Activated T-cell treated with anti-CD3 and anti-CD28 coated beads for 4 hours (primary cell): ENCODE measurements around the gene ELMO1.

ENCODE experiments used
- DNase-seq: peaks from one replicate; pipeline ENCODE4 v3.0.0-alpha.2; 2020

Gene ELMO1

DNA sequence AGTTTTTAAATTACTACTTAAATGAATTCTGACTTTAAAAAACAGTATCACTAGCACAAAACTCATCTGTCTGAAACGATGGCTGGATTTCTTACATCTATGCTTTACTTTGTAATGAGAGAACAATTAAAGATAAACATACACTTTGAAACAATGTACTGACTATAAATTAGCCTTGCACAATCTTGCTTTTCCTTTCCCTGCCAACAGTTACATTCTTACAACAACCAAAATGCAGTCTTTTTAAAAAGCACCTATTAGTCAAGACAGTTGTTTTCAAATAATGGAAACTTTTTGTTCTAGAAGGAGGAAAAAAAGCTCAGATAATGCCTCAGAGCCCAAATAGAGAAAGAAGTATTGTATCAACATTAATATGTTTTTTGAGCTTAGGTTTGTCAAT, 153.3 kb downstream of the ELMO1 start:
- no peak for DNase-seq

DNA sequence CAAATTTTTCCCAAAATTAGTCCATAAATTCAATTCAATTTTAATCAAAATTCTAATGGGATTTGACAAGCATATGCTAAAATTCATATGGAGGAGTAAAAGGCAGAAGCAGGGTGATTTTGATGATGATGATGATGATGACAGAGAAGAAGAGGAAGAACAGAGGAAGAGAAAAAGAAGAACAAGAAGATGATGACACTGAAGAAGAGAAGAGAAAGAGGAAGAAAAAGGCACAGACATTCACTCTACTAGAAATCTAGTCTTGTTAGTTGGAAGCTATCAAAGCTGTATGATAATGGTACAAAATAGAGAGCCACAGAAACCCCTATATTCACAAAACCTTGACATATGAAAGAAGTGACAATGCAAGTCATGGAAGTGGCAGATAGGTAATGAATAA, 157.9 kb downstream of the ELMO1 start:
- DNase-seq = no peak

DNA sequence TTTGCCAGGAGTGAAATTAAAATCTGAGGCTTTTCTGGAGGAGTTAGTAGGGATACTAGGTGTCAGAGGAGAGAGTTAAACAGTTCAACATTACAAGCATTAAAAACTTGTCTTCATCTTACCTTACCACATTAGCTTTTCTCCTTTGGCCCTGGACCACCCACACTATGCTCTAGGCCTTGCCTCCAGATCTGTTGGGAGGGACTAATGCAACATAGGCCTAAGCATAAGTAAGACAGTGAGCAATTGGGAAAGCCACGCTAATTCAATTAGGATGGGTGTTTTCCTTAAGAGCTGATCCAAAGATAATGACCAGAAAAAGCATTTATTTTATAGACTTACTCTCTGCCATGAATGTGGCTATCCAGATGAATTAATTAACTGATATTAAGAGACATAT, 158.9 kb downstream of the ELMO1 start:
- DNase-seq = no peak

DNA sequence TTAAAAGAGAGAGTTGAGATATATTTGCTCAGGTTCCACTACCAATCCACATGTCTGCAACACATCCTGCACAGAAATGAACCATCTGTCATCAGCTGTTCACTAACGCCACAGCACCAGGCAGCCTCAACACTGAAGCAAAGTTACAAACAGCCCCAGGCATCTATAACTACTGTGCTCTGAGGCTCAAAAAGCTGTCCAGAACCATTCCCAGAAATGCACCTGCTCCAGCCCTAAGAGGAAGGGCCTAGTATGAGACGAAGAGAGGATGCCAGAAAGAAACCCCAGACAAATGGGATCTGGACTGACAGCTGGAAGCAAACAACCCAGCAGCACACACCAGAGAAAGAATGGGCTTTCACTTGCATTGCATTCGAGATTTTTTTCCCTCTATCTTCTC, 159.3 kb downstream of the ELMO1 start:
- DNase-seq = no peak

DNA sequence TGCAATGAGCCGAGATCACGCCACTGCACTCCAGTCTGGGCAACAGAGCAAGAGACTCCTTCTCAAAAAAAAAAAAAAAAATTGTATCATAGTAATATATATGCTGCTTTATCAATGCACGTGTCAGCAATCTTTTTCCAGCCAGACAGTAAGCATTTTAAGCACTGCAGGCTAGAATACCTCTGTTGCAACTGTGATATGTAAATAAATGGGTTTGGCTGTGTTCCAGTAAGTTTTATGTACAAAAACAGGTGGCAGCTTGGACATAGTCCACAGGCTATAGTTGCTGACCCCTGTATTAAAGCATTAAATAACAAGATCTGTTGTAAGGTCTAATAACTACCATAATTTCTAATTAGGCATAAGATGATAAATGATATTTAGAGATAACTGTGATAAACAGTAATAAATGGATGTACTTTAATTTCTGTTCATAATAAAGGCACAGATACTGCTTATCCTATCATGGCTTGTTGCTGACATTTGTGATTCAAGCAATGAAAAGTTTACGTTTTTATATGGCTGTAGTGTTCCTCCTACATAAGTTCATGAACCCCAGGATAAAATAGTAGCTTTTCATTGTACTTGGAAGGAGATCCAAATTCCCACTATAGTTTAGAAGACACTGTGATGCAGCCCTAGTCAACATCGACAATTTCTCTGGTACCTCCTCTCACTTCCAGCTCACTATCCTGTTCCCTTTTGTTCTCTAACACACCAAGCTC, 161.4 kb downstream of the ELMO1 start:
- DNase-seq = no peak

DNA sequence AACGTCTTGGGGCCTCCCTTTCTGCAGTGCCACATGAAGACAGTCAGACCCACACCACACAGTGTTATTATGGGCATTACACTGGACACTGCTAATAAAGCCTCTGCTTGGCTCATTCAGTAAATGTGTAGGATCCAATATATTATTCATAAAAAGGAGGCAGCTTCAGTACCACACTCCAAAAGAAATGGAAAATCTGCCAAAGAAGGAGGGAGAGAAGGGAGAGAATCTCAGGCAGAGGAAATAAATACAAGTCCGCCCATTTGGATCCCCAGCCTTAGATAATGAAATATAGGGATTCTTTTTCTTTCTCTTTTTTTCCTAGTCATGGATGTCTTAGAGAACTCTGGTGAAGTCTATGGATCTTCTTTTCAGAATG, 162.2 kb downstream of the ELMO1 start:
- no peak for DNase-seq

DNA sequence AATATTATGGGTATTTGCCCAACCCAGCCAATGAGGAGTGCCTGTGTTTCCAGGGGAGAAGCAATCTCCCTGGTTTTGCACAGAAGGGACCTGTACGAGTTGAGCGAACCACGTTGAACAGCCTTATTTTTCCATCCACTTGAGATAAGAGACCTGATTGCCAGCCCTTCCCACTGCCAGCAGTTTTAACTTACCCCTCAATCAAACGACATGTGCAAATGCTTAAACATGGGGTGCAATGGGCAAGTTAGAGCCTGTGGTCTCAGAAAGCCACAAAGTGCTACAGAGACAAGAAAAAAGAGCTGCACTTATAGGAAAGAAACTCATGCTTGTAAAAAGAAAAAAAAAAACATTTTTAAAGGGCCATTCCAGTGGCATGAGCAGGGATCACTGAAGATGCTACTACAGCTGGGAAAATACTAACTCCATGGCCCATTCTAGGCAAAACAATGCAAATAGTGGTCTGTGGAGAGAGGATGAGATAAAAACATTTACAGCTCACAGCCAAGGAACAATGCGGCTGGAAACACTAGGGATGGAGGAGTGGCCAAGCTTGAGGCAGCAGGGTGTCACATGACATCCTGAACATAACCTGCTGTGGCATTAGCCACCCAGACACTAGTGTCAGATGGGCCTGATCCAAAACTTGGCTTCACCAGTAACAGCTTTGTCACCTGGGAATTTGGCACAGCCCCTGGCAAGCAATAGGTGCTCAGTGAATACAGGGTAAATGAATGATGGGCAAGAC, 162.8 kb downstream of the ELMO1 start:
- no peak for DNase-seq

DNA sequence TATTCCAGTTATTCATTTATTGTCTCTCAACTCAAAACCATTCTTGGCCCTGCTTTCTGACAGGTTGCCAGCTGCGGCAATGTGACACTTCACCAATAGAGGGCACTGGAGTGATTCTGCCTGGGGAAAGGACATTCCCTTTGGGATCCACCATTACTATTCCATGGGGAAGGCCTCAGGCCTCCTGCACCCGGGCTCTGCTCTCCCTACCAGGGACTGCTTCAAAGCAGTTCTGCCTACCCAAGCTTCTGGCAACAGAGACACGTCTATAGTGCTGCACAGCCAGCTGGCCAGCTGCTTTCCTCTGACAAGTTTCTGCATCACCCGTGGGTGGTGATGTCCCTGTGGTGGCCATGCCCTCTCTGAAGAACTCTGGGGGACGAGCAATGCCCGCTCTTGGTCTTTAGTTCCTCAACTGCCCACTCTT, 163.8 kb downstream of the ELMO1 start:
- peak; percentile 30 for DNase-seq

DNA sequence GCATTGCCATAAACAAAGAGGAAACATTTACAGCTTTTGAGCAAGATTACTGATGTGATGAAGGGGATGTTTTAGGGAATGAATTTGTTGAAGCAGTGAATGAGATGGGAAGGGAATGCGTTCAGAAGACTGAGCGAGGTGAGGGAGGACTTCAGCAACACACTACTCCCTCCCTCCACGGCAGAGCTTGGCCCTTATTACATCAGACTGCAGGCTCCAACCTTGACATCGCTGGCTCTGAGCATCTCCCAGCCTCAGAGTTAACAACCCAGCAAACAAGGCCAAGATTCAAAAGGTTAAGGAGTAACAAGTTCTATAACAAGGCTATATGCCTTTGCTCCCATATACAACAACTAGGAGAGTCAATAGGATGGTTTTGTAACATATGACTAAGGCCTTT, 164.4 kb downstream of the ELMO1 start:
- DNase-seq = no peak

DNA sequence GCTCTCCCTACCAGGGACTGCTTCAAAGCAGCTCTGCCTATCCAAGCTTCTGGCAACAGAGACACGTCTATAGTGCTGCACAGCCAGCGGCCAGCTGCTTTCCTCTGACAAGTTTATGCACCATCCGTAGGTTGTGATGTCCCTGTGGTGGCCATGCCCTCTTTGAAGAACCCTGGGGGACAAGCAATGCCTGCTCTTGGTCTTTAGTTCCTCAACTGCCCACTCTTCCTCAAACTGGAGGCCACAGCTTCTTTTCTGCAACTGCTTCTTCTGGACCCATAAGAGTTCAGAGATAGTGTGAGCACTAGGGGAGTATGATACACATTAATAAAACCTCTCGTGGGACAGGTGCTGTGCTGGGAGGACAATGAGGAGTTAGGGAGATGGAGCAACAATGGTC, 164.9 kb downstream of the ELMO1 start:
- no peak for DNase-seq

DNA sequence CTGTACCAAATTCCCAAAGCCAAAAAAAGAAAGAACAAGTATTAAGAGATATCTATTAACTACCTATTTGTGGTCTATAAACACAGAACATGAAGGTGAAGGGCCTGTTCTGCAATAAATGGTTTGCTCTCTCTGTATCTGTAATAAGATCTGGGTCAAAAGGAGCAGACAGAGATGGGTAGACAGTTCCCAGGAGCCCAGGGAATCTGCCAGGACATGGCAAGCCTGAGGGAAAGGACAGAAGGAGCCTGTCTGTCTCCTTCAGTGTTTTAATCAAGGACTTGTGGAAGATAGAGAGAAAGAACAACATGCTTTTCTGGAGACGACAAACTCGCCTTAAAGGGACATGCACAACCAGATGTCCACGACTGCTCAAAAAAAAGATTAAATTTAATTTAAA, 165.7 kb downstream of the ELMO1 start:
- DNase-seq = no peak

DNA sequence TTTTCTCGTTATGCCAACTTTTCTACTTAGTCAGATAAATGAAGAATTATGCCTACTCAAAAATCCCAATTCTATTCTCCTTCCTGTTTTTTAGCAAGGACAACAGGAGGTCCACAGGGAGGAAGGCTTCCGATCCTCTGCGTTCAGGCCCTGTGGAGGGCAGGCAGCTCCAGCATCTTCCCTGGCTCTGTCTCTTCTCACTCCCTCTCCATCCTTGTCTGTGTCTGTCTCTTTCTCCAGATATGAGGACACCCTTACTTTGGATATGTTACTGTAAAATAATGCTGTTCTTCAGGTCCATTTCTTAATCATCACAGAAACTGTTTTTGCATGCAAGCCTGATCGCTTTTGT, 166.6 kb downstream of the ELMO1 start:
- no peak for DNase-seq

DNA sequence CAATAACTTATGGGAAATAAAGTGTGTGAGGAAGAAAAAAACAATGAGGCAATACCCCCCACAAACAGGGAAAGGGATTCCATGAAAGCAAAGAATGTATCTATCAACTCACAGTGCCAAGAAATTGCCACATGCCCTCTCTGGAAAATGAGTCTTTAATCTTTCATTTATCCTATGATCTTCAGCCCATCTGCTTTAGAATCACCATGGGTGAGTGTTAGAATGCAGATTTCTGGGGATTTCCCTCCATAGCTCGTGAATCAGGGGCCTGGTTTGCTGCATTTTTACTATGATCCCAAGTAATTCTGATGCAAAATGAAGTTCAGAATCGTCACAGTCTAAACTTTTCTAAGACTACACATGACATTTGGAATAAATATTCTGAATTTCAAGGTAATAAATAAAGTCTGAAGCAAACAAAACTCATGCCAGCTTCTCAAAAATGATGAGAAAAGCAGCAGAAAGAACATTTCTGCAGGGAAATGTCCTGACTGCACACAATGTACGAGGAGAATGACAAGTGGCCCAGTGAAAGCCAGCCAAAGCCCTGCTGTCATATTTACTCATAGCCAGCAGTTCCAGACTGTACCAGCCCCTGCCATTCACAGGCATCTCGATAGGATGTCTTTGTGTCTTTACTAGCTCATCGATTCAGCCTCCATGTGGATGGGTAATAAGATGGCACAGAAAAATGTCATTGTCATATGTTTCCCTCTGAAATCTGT, 167.1 kb downstream of the ELMO1 start:
- no peak for DNase-seq

DNA sequence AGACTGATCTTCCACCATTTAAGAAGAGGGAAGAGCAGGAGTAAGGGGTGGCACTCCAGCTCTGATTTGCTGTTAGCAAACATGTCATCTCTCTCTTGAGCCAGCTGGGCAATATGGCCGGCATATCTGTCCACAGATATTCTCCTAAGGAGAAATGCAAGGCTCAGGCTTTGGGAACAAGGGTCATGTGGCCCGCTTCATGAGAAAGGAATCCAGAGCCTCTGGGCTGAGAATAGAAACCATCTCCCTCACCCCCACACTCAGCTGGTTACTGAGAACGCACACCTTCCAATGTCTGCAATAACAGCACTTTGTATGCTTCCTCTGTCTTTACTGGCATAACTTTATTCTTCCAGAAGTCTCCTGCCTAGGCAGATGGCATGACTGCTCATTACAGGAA, 171.2 kb downstream of the ELMO1 start:
- DNase-seq = no peak

DNA sequence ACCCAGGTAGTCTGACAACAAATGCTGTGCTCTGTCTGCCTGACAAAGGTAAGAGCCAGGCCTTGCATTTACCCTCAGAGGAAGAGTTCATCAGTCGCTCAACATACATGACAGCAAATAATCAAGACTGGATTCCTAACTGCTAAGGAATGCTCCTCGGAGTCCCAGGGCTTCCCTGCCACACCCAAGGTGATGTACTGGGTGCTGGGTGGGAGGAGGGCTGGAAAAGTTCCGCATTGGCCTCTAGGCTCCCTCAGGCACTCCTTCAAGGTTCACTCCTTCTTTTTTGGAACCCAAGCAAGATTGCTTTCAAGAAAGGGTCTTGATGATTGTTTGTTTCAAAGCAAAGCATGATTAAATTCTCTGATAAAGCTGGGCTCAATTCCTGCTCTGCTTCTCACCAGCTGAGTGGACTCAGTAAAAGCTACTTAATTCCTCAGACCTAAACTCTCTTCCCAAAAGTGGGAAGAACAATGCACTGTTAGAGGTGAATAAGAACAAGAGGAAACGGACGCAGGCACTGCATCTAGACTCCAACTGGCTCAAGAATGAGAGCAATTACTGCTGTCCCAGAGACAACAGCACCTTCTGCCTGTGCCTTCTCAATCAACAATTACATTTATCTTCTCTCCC, 173.5 kb downstream of the ELMO1 start:
- DNase-seq = no peak

DNA sequence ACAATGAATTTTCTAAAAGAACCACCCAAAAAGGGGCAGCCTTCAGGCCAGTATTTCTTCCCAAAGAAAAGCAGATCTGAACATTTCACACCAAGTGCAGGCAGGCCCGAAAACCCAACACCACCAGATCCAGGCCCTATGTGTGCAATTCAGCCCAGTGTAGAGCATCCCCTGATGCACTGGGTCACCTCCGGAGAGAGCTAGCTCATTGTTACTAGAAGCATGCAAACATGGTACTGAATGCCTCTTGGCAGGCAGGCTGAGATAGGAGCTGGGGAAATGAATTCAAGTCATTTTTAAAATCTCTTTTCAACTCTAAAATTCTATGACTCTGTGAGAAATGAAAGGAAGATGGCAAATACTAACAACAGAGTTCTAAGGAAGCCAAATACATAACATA, 174.8 kb downstream of the ELMO1 start:
- no peak for DNase-seq

DNA sequence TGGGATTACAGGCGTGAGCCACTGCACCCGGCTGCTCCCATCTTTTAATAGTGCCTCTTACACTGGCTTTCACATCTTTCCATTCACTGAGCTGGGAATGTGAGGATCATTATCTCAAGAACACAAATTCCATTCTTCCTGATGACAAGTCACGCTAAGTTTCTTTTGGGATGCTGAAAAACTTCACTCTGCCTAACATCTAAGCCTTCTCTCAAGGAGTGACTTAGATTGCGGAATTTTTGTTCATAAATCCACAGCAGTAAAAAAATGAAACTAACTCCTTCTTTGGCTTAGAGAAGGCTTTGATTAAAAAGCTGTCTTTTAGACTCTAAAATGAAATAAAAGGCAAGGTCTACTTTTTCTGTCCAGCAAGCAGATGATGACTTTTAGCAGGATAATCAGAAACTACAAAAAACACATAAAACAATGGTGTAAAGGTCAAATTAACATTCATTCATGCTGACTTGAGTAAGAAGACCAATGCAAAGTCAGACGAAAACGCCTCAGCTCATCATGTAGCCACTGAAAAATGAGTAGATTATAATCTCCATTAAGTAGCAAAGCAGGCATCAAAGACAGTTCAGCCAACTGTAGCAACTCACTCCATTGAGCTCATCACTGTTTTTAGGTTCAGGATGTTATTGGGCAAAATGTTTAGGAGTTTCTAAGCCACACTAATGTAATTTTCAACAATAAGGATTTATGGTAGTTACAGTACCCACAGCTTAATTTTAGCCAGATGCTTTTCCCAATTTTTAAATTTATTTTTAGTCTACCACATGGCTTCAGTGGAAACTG, 178.8 kb downstream of the ELMO1 start:
- no peak for DNase-seq

DNA sequence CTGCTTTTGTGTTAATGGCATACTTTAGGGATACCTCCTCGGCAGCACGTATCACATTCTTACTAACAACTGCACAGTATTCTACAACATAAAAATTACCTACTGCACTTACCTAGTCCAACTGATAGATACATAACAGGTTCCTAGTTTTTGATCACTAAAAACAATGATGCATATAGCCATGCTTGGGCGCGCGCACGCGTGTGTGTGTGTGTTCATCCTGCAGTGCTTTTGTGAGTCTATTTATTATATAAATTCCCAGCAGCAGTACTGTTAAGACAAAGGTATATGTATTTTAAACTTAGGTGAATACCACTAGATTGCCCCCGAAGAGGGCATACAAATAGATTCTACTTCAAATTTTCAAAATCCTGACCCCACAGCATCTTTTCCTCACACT, 181.4 kb downstream of the ELMO1 start:
- DNase-seq = no peak

DNA sequence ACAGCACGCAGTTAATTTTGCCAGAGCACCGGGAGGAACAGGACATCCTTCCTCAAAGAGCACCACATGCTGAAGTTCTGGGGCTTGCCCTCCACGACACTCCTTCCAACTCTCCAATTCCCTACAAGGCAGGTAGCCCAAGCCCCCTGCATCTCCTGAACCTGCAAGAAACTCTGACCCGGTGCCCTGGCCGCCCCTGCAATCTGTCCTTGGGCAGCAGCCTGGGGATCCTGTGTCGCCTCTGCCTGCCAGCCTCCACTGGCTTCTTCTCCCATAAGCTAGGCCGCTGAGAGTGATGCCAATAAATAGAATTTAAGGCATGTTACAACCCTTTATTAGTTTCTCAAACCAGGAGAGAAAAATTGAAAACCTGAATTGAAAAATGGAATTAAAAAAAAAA, 182.8 kb downstream of the ELMO1 start:
- no peak for DNase-seq

DNA sequence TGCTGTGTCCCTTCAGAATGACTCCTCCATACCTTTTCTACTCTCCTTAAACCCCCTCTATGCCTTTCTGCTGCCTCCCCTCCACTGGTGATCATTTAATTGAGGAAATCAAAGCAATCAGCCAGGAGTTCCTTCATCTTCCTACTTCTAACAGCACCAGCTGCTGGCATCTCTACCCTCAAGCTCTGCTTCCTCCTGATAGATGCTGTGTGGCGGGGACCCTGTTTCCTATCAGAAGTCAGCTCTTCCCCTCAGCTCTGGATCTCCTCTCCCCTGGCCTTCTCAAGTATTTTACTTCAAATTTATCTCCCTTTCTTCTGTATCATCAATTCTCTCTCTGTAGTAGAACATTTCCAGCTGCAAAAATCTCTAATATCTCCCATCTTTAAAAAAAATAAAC, 183.7 kb downstream of the ELMO1 start:
- DNase-seq = no peak

DNA sequence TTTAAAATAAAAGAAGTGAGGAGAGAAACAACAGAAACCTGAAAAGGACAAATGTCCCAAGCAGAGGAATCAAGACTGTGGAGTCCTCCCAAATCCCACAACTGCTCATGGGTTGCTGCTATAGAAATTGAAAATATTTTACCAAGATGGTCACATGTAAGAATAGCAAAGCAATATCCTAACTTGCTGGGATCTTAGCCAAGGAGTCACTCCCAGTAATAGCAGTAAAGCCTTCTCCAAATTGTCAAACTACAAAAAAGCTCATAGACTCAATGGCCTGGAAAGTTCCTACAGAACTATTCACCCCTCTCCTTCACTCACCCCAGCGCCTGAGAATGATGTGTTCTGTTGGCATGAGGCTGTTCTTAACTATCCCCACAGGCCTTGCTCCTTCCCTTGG, 186.5 kb downstream of the ELMO1 start:
- DNase-seq = no peak

DNA sequence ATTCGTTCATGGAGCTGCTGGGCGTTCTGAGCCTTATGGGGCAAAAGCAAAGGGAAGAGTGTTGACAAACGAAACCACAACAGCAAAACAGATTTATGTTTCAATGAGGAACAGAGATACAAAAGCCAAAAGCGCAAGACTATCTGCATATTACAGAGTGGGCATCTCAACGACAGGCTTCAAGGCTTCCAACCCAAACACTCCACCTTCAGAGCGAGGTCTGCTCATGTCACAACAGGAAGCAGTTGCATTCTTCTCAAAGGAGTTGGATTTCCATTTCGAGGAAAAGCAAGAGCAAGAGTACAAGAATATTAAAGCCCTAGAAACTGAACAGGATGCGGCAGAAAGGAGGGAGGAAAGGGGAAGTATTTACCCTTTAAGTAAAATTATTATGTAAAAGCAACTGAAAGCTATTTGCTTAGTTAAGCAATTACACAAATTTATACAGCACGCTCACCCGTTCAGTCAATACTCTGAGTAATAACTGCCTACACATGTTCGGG, 189.3 kb downstream of the ELMO1 start:
- DNase-seq = no peak

DNA sequence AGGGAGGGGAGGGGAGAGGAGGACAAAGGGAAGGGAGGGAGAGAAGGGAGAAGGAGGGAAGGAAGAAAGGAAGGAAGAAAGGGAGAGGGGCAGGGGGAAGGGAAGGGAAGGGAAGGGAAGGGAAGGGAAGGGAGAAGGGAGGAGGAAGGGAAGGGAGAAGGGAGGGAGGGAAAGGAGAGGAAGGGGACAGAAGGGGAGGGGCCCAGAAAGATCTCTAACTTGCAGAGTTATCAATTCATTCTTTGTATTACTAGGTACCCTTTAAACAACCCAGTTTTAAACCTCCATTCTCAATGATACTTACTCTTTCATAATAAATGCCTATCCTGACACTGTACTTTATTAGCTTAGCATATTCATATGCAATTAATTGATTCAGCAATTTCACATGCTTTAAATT, 192.0 kb downstream of the ELMO1 start:
- DNase-seq = no peak
